ENCODE results near the gene SERTAD4.
A peak's percentile ranks its signal among the peaks of the same experiment; 100 is the strongest.
"Not testable (repeated sequence)": the region's sequence is repeated elsewhere in the genome, so short reads cannot be mapped to it uniquely, and the experiment has no call there.

Gene SERTAD4

DNA sequence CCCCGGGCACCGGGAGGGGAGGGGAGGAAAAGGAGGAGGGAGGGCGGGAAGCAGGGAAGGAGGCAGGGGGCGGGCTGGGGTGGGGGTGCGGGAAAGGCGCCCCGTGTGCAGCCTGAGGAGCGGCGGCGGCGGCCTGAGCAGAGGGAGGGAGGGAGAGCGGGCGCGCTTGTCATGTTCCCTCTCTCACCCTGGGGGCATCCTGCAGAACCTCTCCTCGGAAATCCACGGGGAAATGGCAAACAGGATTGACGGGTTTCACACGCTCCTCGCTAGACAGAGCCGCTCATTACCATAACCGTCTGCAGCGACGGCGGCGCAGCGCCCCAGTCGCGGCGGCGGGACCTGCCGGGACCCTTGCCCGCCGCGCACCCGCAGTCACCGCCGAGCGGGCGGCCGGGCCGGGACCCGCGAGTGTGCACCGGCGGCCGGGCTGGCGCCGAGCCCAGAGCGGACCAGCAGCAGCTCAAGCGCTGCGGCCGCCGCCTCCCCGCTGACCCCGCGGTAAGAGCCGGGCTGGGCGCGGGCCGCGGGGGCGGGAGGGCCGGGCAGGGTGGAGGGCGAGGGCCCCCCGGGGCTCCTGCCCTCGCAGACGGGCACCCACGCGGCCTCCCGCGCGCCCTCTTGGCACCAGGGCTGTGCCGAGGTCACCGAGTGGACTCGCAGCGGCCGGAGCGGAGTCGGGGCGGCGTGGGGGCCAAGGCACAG is at the start of gene SERTAD4:
Gene SERTAD4 (plus strand): TSS at position 286 of the 705 bp plus-strand sequence. CDS start 5,165 bp downstream, outside the sequence.
- DNase-seq (no peak), ATAC-seq (peak; percentile 38)
- peaks cover 54% of the 10 kb centered on the region for H3K27me3 Mint-ChIP-seq
- H3K4me1 Mint-ChIP-seq = peaks cover 8% of the 10 kb centered on the region
- no peaks in the 10 kb centered on the region for H3K9me3 Mint-ChIP-seq
- H3K27ac Mint-ChIP-seq = peak within 1 kb of the TSS in 1 of 2 donors; percentile 67
- H3K4me3 Mint-ChIP-seq = peak within 1 kb of the TSS; percentile 64 to 77

DNA sequence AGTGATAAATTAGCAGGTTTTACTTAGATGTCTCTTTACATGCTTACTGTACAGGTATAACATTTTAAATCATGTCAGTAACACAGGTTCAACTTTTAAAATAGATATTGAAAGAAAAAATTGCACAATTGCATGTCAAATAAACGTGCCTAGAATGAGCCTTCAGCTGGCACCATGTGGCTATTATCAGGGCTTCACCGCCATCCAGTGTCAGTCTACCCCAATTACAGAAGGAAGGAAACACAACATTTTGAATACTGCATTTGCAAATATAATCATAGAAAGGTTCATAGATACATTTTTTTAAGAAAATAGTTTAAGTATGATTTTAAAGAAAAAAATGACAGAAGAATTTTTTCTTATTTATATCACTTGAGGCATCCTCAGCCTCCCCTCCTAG is 47.5 kb upstream of the SERTAD4 start:
- DNase-seq = no peak
- H3K27ac Mint-ChIP-seq = no peak overlapping the region
- H3K9me3 Mint-ChIP-seq = no peaks in the 10 kb centered on the region
- no peaks in the 10 kb centered on the region for H3K4me1 Mint-ChIP-seq
- H3K27me3 Mint-ChIP-seq = peaks cover 7% of the 10 kb centered on the region
- H3K4me3 Mint-ChIP-seq = no peak overlapping the region
- no peak for ATAC-seq

DNA sequence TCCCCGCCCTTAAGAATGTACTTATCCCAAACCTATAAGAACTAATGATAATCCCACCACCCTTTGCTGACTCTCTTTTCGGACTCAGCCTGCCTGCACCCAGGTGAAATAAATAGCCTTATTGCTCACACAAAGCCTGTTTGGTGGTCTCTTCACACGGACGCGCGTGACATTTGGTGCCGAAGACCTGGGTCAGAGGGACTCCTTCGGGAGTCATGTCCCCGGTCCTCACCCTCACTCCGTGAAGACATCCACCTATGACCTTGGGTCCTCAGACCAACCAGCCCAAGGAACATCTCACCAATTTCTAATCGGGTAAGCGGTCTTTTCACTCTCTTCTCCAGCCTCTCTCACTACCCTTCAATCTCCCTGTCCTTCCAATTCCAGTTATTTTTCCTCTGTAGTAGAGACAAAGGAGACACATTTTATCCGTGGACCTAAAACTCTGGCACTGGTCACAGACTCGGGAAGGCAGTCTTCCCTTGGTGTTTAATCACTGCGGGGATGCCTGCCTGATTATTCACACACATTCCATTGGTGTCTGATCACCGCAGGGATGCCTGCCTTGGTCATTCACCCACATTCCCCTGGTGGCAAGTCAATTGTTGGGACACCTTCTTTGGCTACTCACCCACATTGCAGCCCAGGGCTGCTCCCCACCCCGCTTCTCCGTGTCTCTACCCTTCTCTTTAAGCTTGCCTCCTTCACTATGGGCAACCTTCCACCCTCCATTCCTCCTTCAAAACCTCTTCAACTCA is 44.6 kb upstream of the SERTAD4 start:
- not testable (repeated sequence) for H3K27ac Mint-ChIP-seq, H3K9me3 Mint-ChIP-seq, H3K4me3 Mint-ChIP-seq, H3K4me1 Mint-ChIP-seq, ATAC-seq, H3K27me3 Mint-ChIP-seq, DNase-seq

DNA sequence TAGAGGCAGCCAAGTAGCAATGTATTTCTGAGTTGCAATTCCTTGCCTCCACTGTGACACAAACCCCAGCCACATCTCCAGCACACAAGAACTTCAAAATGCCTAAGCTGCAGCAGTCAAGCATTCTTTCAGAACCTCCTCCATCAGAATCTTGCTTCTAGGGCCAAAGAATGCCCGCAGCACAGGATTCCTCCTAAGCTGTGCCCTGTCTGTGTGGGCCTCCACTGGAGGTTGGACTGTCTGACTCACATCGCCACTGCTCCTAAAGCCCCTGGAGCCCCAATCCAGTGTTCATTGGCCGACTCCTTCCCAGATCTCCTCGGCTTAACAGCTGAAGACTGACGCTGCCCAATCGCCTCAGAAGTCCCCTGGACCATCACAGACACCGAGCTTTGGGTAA is 43.2 kb upstream of the SERTAD4 start:
- DNase-seq (no peak), ATAC-seq (no peak)
- H3K27ac Mint-ChIP-seq = no peak overlapping the region
- H3K4me3 Mint-ChIP-seq = no peak overlapping the region
- no peaks in the 10 kb centered on the region for H3K4me1 Mint-ChIP-seq
- H3K27me3 Mint-ChIP-seq = no peaks in the 10 kb centered on the region
- no peaks in the 10 kb centered on the region for H3K9me3 Mint-ChIP-seq

DNA sequence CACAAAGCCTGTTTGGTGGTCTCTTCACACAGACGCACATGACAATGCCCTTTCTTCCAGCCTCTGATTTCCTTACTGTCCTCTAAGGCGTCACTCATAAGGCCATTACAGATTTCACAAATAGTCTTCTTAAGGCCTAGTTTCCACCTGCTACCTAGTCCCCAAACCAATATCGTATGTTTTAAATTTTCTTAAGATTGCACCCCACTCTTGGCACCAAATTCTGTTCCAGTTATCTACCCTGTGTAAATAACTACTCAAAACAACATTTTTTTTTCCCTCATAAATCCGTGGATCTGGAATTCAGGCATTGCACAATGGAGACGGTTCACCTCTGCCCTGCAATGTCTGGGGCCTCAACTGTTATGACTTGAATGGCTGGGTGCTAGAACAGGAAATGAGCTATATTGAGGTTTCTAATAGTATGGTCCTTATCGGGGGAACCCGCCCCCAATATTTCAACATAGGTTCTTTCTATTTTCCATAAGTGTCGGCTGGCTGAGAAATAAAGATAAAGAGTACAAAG is 36.9 kb upstream of the SERTAD4 start:
- Mint-ChIP-seq H3K27me3 (no peaks in the 10 kb centered on the region), H3K4me1 (no peaks in the 10 kb centered on the region), H3K9me3 (no peaks in the 10 kb centered on the region), H3K4me3 (no peak overlapping the region), H3K27ac (no peak overlapping the region)
- DNase-seq (no peak), ATAC-seq (no peak)

DNA sequence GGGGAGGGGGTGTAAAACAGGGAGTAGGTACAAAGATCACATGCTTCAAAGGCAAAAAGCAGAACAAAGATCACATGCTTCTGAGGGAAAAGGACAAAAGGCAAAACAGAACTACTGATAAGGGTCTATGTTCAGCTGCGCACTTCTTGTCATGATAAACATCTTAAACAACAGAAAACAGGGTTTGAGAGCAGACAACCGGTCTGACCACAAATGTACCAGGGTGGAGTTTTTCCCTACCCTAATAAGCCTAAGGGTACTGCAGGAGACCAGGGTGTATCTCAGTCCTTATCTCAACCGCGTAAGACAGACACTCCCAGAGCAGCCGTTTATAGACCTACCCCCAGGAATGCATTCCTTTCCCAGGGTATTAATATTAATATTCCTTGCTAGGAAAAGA is 36.3 kb upstream of the SERTAD4 start:
- H3K27me3 Mint-ChIP-seq, H3K4me3 Mint-ChIP-seq, DNase-seq, H3K9me3 Mint-ChIP-seq, ATAC-seq, H3K27ac Mint-ChIP-seq, H3K4me1 Mint-ChIP-seq: not testable (repeated sequence)

DNA sequence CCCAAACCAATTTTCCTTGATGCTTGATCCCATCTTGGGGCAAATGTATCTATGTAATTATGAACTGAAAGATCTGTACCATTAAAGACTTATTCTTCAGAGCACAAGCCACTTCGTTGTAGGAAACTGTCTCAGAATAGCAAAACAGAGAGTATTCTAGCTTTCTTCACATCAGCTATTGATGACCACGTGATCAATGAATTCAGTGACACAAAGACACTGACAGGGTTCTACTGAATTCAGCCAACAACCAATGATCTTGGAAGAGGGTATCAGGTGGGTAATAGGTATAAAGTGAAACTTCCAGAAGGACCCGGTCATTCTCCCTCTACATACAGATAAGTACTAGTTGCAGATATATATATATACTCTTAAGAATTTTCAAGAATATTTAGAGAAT is 33.8 kb upstream of the SERTAD4 start:
- no peaks in the 10 kb centered on the region for H3K4me1 Mint-ChIP-seq
- no peaks in the 10 kb centered on the region for H3K9me3 Mint-ChIP-seq
- no peak overlapping the region for H3K4me3 Mint-ChIP-seq
- no peak overlapping the region for H3K27ac Mint-ChIP-seq
- no peaks in the 10 kb centered on the region for H3K27me3 Mint-ChIP-seq
- DNase-seq = no peak
- ATAC-seq = no peak

DNA sequence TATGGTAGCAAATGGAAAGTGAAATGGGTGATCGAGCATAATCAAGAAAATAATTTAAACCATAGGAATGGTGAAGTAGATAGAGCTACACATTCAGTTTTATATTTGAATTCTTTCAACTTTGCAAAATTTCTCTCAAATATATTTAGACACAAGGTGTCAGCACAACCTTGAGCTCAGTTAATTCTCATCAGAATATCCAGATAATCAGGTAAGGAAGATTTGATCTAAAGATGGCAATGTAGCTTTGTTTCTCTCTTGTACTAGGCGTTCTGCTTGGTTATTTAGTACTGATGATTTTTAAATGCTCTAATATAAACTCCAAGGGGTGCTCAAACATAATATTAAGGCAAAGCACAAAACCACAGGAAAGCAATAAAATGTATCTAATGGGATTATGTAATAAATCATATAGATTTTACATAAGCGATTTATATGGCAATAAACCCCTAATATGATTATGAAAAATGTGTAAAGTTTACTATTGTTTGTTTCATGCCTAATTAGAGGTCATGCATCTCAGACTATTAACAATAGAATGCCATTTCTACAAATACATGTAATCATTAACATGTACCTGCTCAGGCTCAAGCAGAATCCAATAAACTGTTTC is 32.4 kb upstream of the SERTAD4 start:
- H3K4me3 Mint-ChIP-seq = no peak overlapping the region
- H3K27ac Mint-ChIP-seq = no peak overlapping the region
- DNase-seq (no peak), ATAC-seq (no peak)
- H3K9me3 Mint-ChIP-seq = no peaks in the 10 kb centered on the region
- H3K4me1 Mint-ChIP-seq = no peaks in the 10 kb centered on the region
- H3K27me3 Mint-ChIP-seq = no peaks in the 10 kb centered on the region

DNA sequence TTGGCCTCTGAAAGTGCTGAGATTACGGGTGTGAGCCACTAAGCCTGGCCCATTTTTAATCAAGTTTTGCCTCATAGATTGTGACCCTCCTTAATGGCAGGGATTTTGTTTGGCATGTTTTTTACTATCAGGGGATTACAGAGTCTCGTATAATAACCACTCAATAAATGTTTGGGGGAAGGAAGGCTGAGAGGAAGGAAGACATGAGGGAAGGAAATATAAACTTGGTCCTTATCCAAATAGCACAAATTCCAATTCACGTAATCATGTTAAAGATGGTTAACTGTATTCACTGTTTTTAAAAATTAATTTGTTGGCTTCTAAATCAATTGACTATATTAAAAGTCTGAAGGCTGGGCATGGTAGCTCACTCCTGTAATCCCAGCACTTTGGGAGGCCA is 30.9 kb upstream of the SERTAD4 start:
- H3K27me3 Mint-ChIP-seq = peaks cover 2% of the 10 kb centered on the region
- no peak for ATAC-seq
- H3K9me3 Mint-ChIP-seq = no peaks in the 10 kb centered on the region
- H3K4me3 Mint-ChIP-seq = no peak overlapping the region
- no peak for DNase-seq
- no peak overlapping the region for H3K27ac Mint-ChIP-seq
- H3K4me1 Mint-ChIP-seq = no peaks in the 10 kb centered on the region

DNA sequence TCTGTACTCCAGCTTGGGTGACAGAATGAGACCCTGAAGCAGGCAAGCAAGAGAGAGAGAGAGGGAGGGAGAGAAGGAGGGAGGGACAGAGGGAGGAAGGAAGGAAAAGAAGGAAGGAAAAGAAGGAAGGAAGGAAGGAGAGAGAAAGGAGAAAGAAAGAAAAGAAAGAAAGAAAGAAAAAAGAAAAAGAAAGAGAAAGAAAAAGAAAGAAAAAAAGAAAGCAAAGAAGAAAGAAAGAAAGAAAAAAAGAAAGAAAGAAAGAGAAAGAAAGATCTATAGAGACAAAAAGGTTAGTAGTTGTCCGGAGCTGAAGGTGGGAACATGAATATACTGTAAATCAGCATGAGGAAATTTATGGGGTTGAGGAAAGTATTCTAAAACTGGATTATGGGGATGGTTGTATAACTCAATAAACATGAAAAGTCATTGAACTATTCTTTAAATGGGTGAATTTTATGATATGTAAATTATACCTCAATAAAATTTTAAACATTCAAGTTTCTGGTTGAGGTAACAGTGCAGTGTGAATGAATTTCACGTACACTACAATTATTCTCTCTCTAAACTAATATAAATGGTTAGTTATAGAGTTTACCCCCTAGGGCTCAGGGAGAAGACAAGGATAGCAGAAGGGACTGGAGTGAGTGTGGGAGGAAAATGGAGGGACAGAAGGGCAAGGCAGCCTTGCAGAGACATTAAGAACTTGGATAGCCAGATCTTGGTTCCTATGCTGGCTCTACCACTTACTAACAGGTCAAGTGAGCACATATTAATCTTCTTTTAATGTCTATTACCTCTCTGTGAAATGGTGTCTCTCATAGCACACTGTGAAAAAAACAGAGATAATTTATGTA is 24.8 kb upstream of the SERTAD4 start:
- H3K27me3 Mint-ChIP-seq = peaks cover 12% of the 10 kb centered on the region
- no peak overlapping the region for H3K27ac Mint-ChIP-seq
- ATAC-seq (no peak), DNase-seq (no peak)
- no peaks in the 10 kb centered on the region for H3K4me1 Mint-ChIP-seq
- H3K9me3 Mint-ChIP-seq = no peaks in the 10 kb centered on the region
- no peak overlapping the region for H3K4me3 Mint-ChIP-seq

DNA sequence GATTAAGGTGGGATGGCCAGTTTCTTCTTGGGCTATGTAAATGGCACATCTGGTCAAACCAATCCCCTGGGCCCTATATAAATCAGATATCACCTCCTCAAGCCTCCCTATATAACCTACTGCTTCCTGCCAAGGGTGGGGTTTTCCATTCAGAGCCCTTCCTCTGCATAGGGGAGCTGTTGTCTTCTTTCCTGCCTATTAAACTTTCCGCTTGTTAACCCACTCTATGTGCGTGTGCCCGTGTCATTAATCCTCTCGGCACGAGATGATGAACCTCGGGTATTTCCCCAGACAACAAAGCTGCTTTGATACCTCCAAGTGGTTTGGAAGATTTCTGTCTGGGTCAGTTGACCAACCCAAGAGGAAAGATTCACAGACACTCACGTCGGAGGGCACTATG is 19.3 kb upstream of the SERTAD4 start:
- Mint-ChIP-seq H3K27ac (no peak overlapping the region), H3K9me3 (no peaks in the 10 kb centered on the region), H3K4me1 (no peaks in the 10 kb centered on the region), H3K27me3 (peaks cover 7% of the 10 kb centered on the region), H3K4me3 (no peak overlapping the region)
- ATAC-seq (no peak), DNase-seq (no peak)

DNA sequence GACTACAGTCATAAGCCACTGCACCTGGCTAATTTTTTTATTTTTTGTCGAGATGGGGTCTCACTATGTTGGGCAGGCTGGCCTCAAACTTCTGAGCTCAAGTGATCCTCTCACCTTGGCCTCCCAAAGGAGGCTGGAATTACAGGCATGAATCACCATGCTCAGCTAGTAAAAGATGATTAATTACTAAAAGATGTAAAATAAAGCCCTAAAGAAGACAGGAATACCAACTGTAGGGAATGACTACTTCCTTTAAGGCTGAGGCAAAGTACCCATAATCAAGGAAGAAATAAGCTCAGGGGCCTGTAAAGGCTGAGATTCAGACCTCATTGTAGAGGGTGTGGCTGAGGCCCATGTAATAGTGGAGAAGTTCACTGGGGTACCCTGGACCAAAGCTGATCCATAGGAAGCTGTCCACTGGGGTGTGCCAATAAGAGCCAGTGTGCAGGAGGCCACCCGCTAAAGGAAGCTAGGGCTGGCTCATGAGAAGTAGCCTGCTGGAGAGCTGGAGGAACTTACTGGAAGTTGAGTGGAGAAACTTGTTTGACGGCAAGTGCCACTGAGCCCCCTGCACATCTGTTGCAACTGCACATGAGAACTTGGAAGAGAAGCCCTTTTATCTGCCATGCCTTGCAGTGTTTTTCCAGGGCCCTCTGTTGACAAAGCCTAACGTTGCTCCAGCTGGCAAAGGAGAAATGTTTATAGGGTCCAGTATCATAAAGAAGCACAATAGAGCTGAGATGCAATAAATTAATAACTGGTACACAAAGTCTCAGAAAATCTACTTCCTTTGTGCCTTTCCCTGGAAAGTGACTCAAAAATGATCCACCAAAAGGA is 17.8 kb upstream of the SERTAD4 start:
- Mint-ChIP-seq H3K4me1 (no peaks in the 10 kb centered on the region), H3K27ac (no peak overlapping the region), H3K27me3 (peaks cover 7% of the 10 kb centered on the region), H3K9me3 (no peaks in the 10 kb centered on the region), H3K4me3 (no peak overlapping the region)
- DNase-seq (no peak), ATAC-seq (no peak)

DNA sequence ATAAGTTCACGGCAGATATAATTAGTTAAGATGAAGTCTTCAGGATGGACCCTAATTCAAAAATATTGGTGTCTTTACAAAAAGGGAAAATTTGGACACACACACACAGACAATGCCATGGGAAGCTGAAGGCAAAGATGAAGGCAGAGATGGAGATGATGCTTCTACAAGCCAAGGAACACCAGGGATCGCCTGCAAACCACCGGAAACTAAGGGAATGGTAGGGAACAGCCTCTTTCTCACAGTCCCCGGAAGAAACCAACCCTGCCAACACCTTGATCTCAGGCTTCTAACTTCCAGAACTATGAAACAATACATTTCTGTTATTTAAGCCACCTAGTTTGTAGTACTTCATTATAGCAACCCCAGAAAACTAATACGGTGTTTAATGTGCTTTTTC is 15.1 kb upstream of the SERTAD4 start:
- Mint-ChIP-seq H3K4me3 (no peak overlapping the region), H3K27me3 (peaks cover 19% of the 10 kb centered on the region), H3K27ac (no peak overlapping the region), H3K9me3 (no peaks in the 10 kb centered on the region), H3K4me1 (no peaks in the 10 kb centered on the region)
- no peak for ATAC-seq
- DNase-seq = no peak

DNA sequence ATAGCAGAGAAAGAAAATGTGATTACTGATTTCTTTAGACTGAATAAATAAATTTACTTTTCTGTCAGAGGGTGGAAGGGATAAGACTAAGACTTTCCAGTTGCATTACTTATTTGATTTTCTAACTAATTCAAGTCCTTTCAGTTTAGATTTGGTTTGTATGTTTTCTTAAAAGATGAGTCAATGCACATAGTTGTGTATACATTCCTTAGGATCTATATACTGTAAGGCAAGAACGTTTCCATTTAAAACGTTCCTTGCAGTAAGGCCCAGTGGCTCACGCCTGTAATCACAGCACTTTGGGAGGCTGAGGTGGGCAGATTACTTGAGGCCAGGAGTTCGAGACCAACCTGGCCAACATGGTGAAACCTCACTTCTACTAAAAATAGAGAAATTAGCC is 14.5 kb upstream of the SERTAD4 start:
- Mint-ChIP-seq H3K4me1 (no peaks in the 10 kb centered on the region), H3K4me3 (no peak overlapping the region), H3K27ac (no peak overlapping the region), H3K27me3 (peaks cover 19% of the 10 kb centered on the region), H3K9me3 (no peaks in the 10 kb centered on the region)
- DNase-seq (no peak), ATAC-seq (no peak)
